Skin epidermis (tissue), 12 donors: Measurements from ENCODE around the gene TRIO.

Source experiments
- H3K27ac ChIP-seq, 21 experiments: fragments of 200-600 bp; sonication (generic) in 11 of 21; one replicate each; pipeline ENCODE4 v1.5.0; 2020; ENCODE audit warnings: mild to moderate bottlenecking in 3 of 21, inconsistent platforms in 2 of 21, moderate library complexity in 2 of 21
- H3K4me3 ChIP-seq, 7 experiments: fragments of 200-600 bp; sonication (generic) in 2 of 7; one replicate each; pipeline ENCODE4 v1.5.0; 2020; ENCODE audit warnings: inconsistent platforms in 2 of 7, mild to moderate bottlenecking in 2 of 7, moderate library complexity in 1 of 7

The TRIO gene

DNA sequence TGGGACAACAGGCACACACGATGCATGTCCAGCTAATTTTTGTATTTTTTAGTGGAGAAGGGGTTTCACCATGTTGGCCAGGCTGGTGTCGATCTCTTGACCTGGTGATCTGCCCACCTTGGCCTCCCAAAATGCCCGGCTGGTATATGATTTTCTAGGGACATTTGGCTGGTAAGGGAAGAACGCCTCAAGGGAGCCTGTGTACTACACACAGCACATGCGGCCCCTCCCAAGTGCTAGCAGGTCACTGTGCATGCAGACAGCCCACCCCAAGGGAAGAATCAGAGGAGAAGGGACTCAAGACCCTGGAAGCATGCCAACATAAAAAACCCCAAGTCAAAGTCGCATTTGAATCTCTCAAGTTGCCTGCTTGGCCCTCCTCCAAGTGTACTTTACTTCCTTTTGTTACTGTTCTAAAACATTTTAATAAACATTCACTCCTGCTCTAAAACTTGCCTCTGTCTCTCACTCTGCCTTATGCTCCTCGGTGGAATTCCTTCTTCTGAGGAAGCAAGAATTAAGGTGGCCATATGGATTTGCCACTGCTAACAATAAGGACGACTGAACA lies 414.1 kb downstream of the TRIO start:
- Histone ChIP-seq H3K27ac (no peak overlapping the region), H3K4me3 (no peak overlapping the region)

DNA sequence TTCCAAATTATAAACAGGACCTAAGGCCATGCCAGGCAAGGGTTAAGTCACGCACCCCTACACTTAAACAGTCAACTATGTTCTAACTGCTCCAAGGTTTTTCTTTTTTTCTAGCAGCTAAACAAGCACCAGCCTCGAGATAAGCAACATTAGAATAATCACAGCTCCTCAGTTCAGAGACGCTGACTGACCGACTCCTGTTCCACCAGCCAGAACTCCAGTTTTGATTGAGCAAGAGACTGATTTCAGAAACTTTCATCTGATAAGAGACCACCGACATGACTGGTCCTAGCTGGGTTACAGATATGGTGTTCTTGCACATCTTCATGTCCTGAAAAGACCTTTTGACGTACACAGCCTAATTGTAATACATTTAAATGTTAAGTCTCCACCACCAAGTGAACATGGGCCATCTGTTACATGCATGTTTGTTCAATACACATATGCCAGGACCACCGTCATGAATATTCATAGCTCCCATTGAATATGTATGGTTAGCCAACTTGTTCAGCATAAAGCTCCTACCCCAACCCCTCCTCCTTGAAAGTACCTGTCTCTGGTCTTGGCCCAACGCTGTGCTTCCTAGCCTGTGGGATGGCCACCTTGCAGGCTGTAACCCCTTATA lies 414.8 kb downstream of the TRIO start:
- Histone ChIP-seq H3K4me3 (no peak overlapping the region), H3K27ac (no peak overlapping the region)
